C4-2B (cell line): ENCODE results near the gene TEAD3.

Experiments
- CTCF ChIP-seq: fragments of 450-650 bp; conservative IDR thresholded peaks from 2 replicates; pipeline ENCODE4 v1.5.1; 2017; ENCODE audit warnings: mild to moderate bottlenecking
- ZFX ChIP-seq: fragments of 450-650 bp; IDR thresholded peaks from 2 replicates; pipeline ENCODE4 v1.6.1; 2017

- TF ChIP-seq CTCF = no peak
- no peak for TF ChIP-seq ZFX
These were observed 7.8 kb downstream of the TEAD3 start for GRCh38 chr6:35489066-35489465.
